Measurements from ENCODE around the gene NPRL2.

NPRL2 gene

GRCh38 chr3:50350213-50350526 is 405 bp downstream of the NPRL2 start:
- no peak for DNase-seq (ENCODE audit: low read depth)

- DNase-seq (ENCODE audit: low read depth) = peak; percentile 58
These were observed 3.3 kb downstream of the NPRL2 start for GRCh38 chr3:50347187-50347813.

GRCh38 chr3:50345586-50346234 is 4.9 kb downstream of the NPRL2 start, which contains the start of gene ZMYND10:
TSS of gene ZMYND10 (minus strand) at chr3:50345732. CDS start at chr3:50345579, 153 bp downstream.
- no peak for DNase-seq (ENCODE audit: low read depth)

- no peak for DNase-seq (ENCODE audit: low read depth)
These were observed 5.6 kb downstream of the NPRL2 start for GRCh38 chr3:50345008-50345407.

- DNase-seq (ENCODE audit: low read depth) = no peak
These were observed 7.6 kb downstream of the NPRL2 start for GRCh38 chr3:50342813-50343633.

GRCh38 chr3:50341996-50342650 is 8.5 kb downstream of the NPRL2 start:
- DNase-seq (ENCODE audit: low read depth) = no peak

- no peak for DNase-seq (ENCODE audit: low read depth)
These were observed 9.0 kb downstream of the NPRL2 start for GRCh38 chr3:50341537-50341936.

GRCh38 chr3:50340448-50341329 is 9.9 kb downstream of the NPRL2 start, which contains the start of gene RASSF1:
TSS of gene RASSF1 (minus strand) at chr3:50340836. CDS start at chr3:50340805, 31 bp downstream.
- DNase-seq (ENCODE audit: low read depth) = no peak

- DNase-seq (ENCODE audit: low read depth) = no peak
These were observed 10.5 kb downstream of the NPRL2 start for GRCh38 chr3:50340147-50340447.

- no peak for DNase-seq (ENCODE audit: low read depth)
These were observed 11.0 kb downstream of the NPRL2 start for GRCh38 chr3:50339485-50340146.

- DNase-seq (ENCODE audit: low read depth) = no peak
These were observed 11.6 kb downstream of the NPRL2 start for GRCh38 chr3:50338965-50339364.

GRCh38 chr3:50337175-50337861 is 13.3 kb downstream of the NPRL2 start:
- peak; percentile 81 for DNase-seq (ENCODE audit: low read depth)

- no peak for DNase-seq (ENCODE audit: low read depth)
These were observed 14.0 kb downstream of the NPRL2 start for GRCh38 chr3:50336452-50337174.

GRCh38 chr3:50334339-50335075 is 16.1 kb downstream of the NPRL2 start:
- DNase-seq (ENCODE audit: low read depth) = no peak

- no peak for DNase-seq (ENCODE audit: low read depth)
These were observed 16.7 kb downstream of the NPRL2 start for GRCh38 chr3:50333744-50334328.

GRCh38 chr3:50331364-50331907 is 19.1 kb downstream of the NPRL2 start:
- DNase-seq (ENCODE audit: low read depth) = no peak

- DNase-seq (ENCODE audit: low read depth) = no peak
These were observed 20.2 kb downstream of the NPRL2 start for GRCh38 chr3:50330330-50330729.

- DNase-seq (ENCODE audit: low read depth) = peak; percentile 91
These were observed 22.5 kb downstream of the NPRL2 start, which contains the start of gene TUSC2 for GRCh38 chr3:50327943-50328691. TSS of gene TUSC2 (minus strand) at chr3:50328223. CDS start at chr3:50328099, 124 bp downstream.
